Measurements from ENCODE around the gene CHMP5. TPM values are rescaled to one million over a fixed set of nuclear protein-coding genes. Genes with fewer than 3 reads are reported as not detected.
"Not testable (repeated sequence)": the region's sequence is repeated elsewhere in the genome, so short reads cannot be mapped to it uniquely, and the experiment has no call there.

CHMP5 gene
- total RNA-seq, 1 donor from 2014 or later = 28.1 TPM

- Mint-ChIP-seq H3K36me3 (ENCODE audit: low read depth) (peaks cover 84% of the 10 kb centered on the region), H3K27me3 (no peaks in the 10 kb centered on the region), H3K4me3 (no peak overlapping the region), H3K27ac (no peak overlapping the region), H3K9me3 (no peaks in the 10 kb centered on the region), H3K4me1 (no peaks in the 10 kb centered on the region)
- DNase-seq (no peak), ATAC-seq (ENCODE audit: low read depth) (no peak)
- POLR2A ChIA-PET = no interaction called here
- intact Hi-C loops (cut with micrococcal nuclease) = no loop called here
- TF ChIP-seq CTCF (IDR thresholded peaks at IDR 0.05) = no peak
- CTCF ChIA-PET = interaction anchor here (1.1 to 1.3 kb wide), 2 partner anchors 13 to 29 kb away, joined by 3 to 4 read pairs; no protein-coding TSS in a partner anchor
These were observed 50.5 kb downstream of the CHMP5 start for GRCh38 chr9:33315371-33315770.

GRCh38 chr9:33317136-33317535, 52.3 kb downstream of the CHMP5 start:
- H3K9me3 Mint-ChIP-seq; DNase-seq; intact Hi-C loops (cut with micrococcal nuclease); H3K27me3 Mint-ChIP-seq; H3K4me1 Mint-ChIP-seq; H3K4me3 Mint-ChIP-seq; H3K27ac Mint-ChIP-seq; ATAC-seq (ENCODE audit: low read depth): not testable (repeated sequence)
- ChIA-PET POLR2A (interaction anchor here (0.6 to 1.6 kb wide), 3 partner anchors 19 to 27 kb away, joined by 3 to 7 read pairs (median 5); partner anchors contain the start of gene NFX1), CTCF (interaction anchor here (1.9 kb wide), 1 partner anchor 30 kb away, joined by 7 read pairs; no protein-coding TSS in a partner anchor)
- H3K36me3 Mint-ChIP-seq (ENCODE audit: low read depth) = peaks cover 81% of the 10 kb centered on the region

GRCh38 chr9:33318225-33318624, 53.4 kb downstream of the CHMP5 start:
- ATAC-seq (ENCODE audit: low read depth) (no peak), DNase-seq (no peak)
- Mint-ChIP-seq H3K4me3 (no peak overlapping the region), H3K9me3 (no peaks in the 10 kb centered on the region), H3K4me1 (no peaks in the 10 kb centered on the region), H3K36me3 (ENCODE audit: low read depth) (peaks cover 81% of the 10 kb centered on the region), H3K27ac (no peak overlapping the region), H3K27me3 (no peaks in the 10 kb centered on the region)
- ChIA-PET CTCF (interaction anchor here (1.9 kb wide), 1 partner anchor 31 kb away, joined by 7 read pairs; no protein-coding TSS in a partner anchor), POLR2A (interaction anchor here (1.6 kb wide), 1 partner anchor 21 kb away, joined by 5 read pairs; no protein-coding TSS in a partner anchor)
- no peak for TF ChIP-seq CTCF (IDR thresholded peaks at IDR 0.05)
- intact Hi-C loops (cut with micrococcal nuclease) = no loop called here

GRCh38 chr9:33318781-33319180, 53.9 kb downstream of the CHMP5 start:
- no peak overlapping the region for H3K27ac Mint-ChIP-seq
- no peak for ATAC-seq (ENCODE audit: low read depth)

GRCh38 chr9:33320230-33320567, 55.4 kb downstream of the CHMP5 start:
- no peak for DNase-seq
- Mint-ChIP-seq H3K4me1 (no peaks in the 10 kb centered on the region), H3K27me3 (no peaks in the 10 kb centered on the region), H3K27ac (no peak overlapping the region), H3K36me3 (ENCODE audit: low read depth) (peaks cover 84% of the 10 kb centered on the region), H3K4me3 (no peak overlapping the region), H3K9me3 (no peaks in the 10 kb centered on the region)
- ChIA-PET POLR2A (no interaction called here), CTCF (no interaction called here)
- intact Hi-C loops (cut with micrococcal nuclease) = no loop called here
- TF ChIP-seq CTCF (IDR thresholded peaks at IDR 0.05) = no peak
- no peak for ATAC-seq (ENCODE audit: low read depth)

More at GRCh38 chr9:33318781-33319180, 53.9 kb downstream of the CHMP5 start:
- no peaks in the 10 kb centered on the region for H3K4me1 Mint-ChIP-seq
- no peak for TF ChIP-seq CTCF (IDR thresholded peaks at IDR 0.05)
- no peaks in the 10 kb centered on the region for H3K27me3 Mint-ChIP-seq
- intact Hi-C loops (cut with micrococcal nuclease) = no loop called here
- no peaks in the 10 kb centered on the region for H3K9me3 Mint-ChIP-seq
- peaks cover 81% of the 10 kb centered on the region for H3K36me3 Mint-ChIP-seq (ENCODE audit: low read depth)
- no peak overlapping the region for H3K4me3 Mint-ChIP-seq
- ChIA-PET CTCF (interaction anchor here (1.9 kb wide), 1 partner anchor 32 kb away, joined by 7 read pairs; no protein-coding TSS in a partner anchor), POLR2A (interaction anchor here (1.6 kb wide), 1 partner anchor 21 kb away, joined by 5 read pairs; no protein-coding TSS in a partner anchor)
- no peak for DNase-seq

Measured in activated B cell treated with CpG ODN at 0.5 μM for 24 hours (primary cell).